Neuronal stem cell (in vitro differentiated cells): Measurements from ENCODE around the gene ITGB5.
A peak's percentile ranks its signal among the peaks of the same experiment; 100 is the strongest.

Experiments used
- DNase-seq: peaks from one replicate; pipeline ENCODE4 v3.0.0-alpha.2; 2013; ENCODE audit warnings: low spot score
- H2AFZ ChIP-seq: one replicate; pipeline ENCODE4 v1.6.1; 2013; ENCODE audit warnings: mild to moderate bottlenecking, low read length, inconsistent platforms
- H2AK5ac ChIP-seq: 2 replicates; pipeline ENCODE4 v1.6.1; 2013; ENCODE audit warnings: low read depth, mild to moderate bottlenecking, inconsistent platforms, low read length, moderate library complexity, mixed read lengths
- H2BK120ac ChIP-seq: 2 replicates; pipeline ENCODE4 v1.6.1; 2013; ENCODE audit warnings: low read depth, mild to moderate bottlenecking, inconsistent platforms, low read length, moderate library complexity, mixed read lengths
- H2BK12ac ChIP-seq: one replicate; pipeline ENCODE4 v1.6.1; 2013; ENCODE audit warnings: low read length, inconsistent platforms
- H2BK15ac ChIP-seq: 2 replicates; pipeline ENCODE4 v1.6.1; 2013; ENCODE audit warnings: mild to moderate bottlenecking, low read length, inconsistent platforms, mixed read lengths
- H2BK5ac ChIP-seq: one replicate; pipeline ENCODE4 v1.6.1; 2013; ENCODE audit warnings: inconsistent platforms, mild to moderate bottlenecking, low read length, moderate library complexity
- H3K14ac ChIP-seq: one replicate; pipeline ENCODE4 v1.6.1; 2013; ENCODE audit warnings: low read length, inconsistent platforms
- H3K18ac ChIP-seq: 2 replicates; pipeline ENCODE4 v1.6.1; 2013; ENCODE audit warnings: low read length, inconsistent platforms
- H3K23ac ChIP-seq: 2 replicates; pipeline ENCODE4 v1.6.1; 2013; ENCODE audit warnings: low read depth, mild to moderate bottlenecking, mixed read lengths, low read length, inconsistent platforms; ENCODE audit not compliant: poor library complexity
- H3K27ac ChIP-seq: replicated peaks from 3 replicates; pipeline ENCODE4 v1.5.1; 2013; ENCODE audit warnings: low read length, inconsistent platforms
- H3K27me3 ChIP-seq, 3 experiments: 2 replicates each; pipeline ENCODE4 v1.6.1; 2013; ENCODE audit warnings: low read length in 3 of 3, mild to moderate bottlenecking in 2 of 3, inconsistent platforms in 1 of 3, low read depth in 1 of 3, mixed read lengths in 1 of 3, moderate library complexity in 1 of 3; ENCODE audit not compliant: control insufficient read depth in 3 of 3, insufficient read depth in 3 of 3
- H3K36me3 ChIP-seq, 2 donors: replicated peaks in 1 of 2; 2 replicates each; pipeline ENCODE4 v1.6.1; 2013; ENCODE audit warnings: low read length in 2 of 2; ENCODE audit not compliant: control insufficient read depth in 2 of 2, insufficient read depth in 2 of 2
- H3K4ac ChIP-seq: 2 replicates; pipeline ENCODE4 v1.6.1; 2013; ENCODE audit warnings: inconsistent platforms, mild to moderate bottlenecking, low read length, moderate library complexity
- H3K4me1 ChIP-seq, 2 donors: 1 replicate in 1 of 2; 2 replicates in 1 of 2; pipeline ENCODE4 v1.6.1; 2013; ENCODE audit warnings: low read length in 2 of 2, low read depth in 1 of 2; ENCODE audit not compliant: control insufficient read depth in 2 of 2, insufficient read depth in 1 of 2
- H3K4me2 ChIP-seq: one replicate; pipeline ENCODE4 v1.6.1; 2013; ENCODE audit warnings: mild to moderate bottlenecking, low read length, inconsistent platforms; ENCODE audit not compliant: insufficient read depth, poor library complexity, severe bottlenecking
- H3K4me3 ChIP-seq, 2 donors: 2 replicates each; pipeline ENCODE4 v1.5.1; 2013; ENCODE audit warnings: low read length in 2 of 2, mild to moderate bottlenecking in 2 of 2, inconsistent platforms in 1 of 2, moderate library complexity in 1 of 2
- H3K79me1 ChIP-seq: one replicate; pipeline ENCODE4 v1.6.1; 2013; ENCODE audit warnings: low read depth, mild to moderate bottlenecking, inconsistent platforms, low read length, moderate library complexity
- H3K9ac ChIP-seq: one replicate; pipeline ENCODE4 v1.6.1; 2013; ENCODE audit warnings: mild to moderate bottlenecking, low read depth, low read length, inconsistent platforms; ENCODE audit not compliant: poor library complexity
- H3K9me3 ChIP-seq, 2 donors: replicated peaks in 1 of 2; 2 replicates each; pipeline versions ENCODE3 to v1.6.1; 2013; ENCODE audit warnings: low read length in 2 of 2, mild to moderate bottlenecking in 2 of 2, inconsistent platforms in 1 of 2, low read depth in 1 of 2, mixed read lengths in 1 of 2, moderate library complexity in 1 of 2; ENCODE audit not compliant: control insufficient read depth in 2 of 2, insufficient read depth in 1 of 2
- H4K8ac ChIP-seq: one replicate; pipeline ENCODE4 v1.6.1; 2013; ENCODE audit warnings: low read depth, mild to moderate bottlenecking, inconsistent platforms, low read length, moderate library complexity
- H4K91ac ChIP-seq: one replicate; pipeline ENCODE4 v1.6.1; 2013; ENCODE audit warnings: low read length, low read depth, mild to moderate bottlenecking, inconsistent platforms; ENCODE audit not compliant: poor library complexity
- WGBS, 2 donors: extraction: QIAGEN DNeasy Blood & Tissue Kit; methylation state at CpG; one replicate each; pipeline ENCODE4 v1.1.7; 2013; ENCODE audit warnings: missing lambda C conversion rate in 2 of 2, mixed read lengths in 1 of 2; ENCODE audit not compliant: insufficient read length in 2 of 2, insufficient replicate concordance in 1 of 2; ENCODE audit errors: extremely low coverage in 2 of 2; 5-methylcytosine and 5-hydroxymethylcytosine counted together

The ITGB5 gene

GRCh38 chr3:124823648-124824047 is 63.5 kb downstream of the ITGB5 start:
- H2BK12ac ChIP-seq = no peak overlapping the region
- H2BK15ac ChIP-seq = no peak overlapping the region
- H2AFZ ChIP-seq = no peak overlapping the region
- no peak overlapping the region for H3K9ac ChIP-seq
- H3K27me3 ChIP-seq = no peaks in the 10 kb centered on the region
- no peak overlapping the region for H3K18ac ChIP-seq
- WGBS, 2 donors = no CpG with 5 or more reads among the region's 2 CpGs
- H3K14ac ChIP-seq = no peak overlapping the region
- no peak overlapping the region for H4K8ac ChIP-seq
- no peak overlapping the region for H2BK120ac ChIP-seq
- H3K4me2 ChIP-seq = no peak overlapping the region
- peaks cover 2% of the 10 kb centered on the region for H3K79me1 ChIP-seq
- no peak overlapping the region for H2BK5ac ChIP-seq
- no peak overlapping the region for H3K23ac ChIP-seq
- H3K36me3 ChIP-seq = peaks cover 0 to 2% of the 10 kb centered on the region in 2 donors
- no peak for DNase-seq
- H4K91ac ChIP-seq = no peak overlapping the region
- no peak overlapping the region for H3K4me3 ChIP-seq
- H2AK5ac ChIP-seq = no peak overlapping the region
- peaks cover 6 to 11% of the 10 kb centered on the region in 2 donors for H3K4me1 ChIP-seq
- no peak overlapping the region for H3K27ac ChIP-seq
- H3K4ac ChIP-seq = no peak overlapping the region
- no peaks in the 10 kb centered on the region for H3K9me3 ChIP-seq

DNA sequence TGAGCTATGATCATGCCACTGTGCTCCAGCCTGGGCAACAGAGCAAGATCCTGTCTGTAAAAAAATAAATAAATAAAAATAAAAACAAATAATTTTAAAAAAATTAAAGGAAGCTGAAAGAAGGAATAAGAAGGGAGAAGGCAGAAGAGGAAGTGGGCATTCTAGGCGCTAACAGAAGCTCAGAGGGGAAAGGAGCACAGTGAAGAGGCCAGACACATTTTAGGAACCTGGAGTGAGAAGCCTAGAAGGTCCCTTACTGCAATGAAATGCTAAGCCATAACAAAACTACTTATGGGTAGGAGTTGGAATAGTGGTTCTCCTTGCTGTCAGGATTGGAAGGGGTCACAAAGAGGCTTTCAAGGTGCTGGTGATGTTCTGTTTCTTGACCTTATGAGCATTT is 64.0 kb downstream of the ITGB5 start:
- Histone ChIP-seq H3K9ac (no peak overlapping the region), H3K4me2 (no peak overlapping the region), H2AK5ac (no peak overlapping the region), H3K27me3 (no peaks in the 10 kb centered on the region), H3K9me3 (no peaks in the 10 kb centered on the region), H2BK12ac (no peak overlapping the region), H3K27ac (no peak overlapping the region), H2BK5ac (no peak overlapping the region), H4K8ac (no peak overlapping the region), H2AFZ (no peak overlapping the region), H2BK15ac (no peak overlapping the region), H3K4ac (no peak overlapping the region), H3K79me1 (peaks cover 2% of the 10 kb centered on the region), H3K23ac (no peak overlapping the region), H2BK120ac (no peak overlapping the region), H3K36me3 (peaks cover 0 to 2% of the 10 kb centered on the region in 2 donors), H3K14ac (no peak overlapping the region), H3K4me1 (peaks cover 6 to 11% of the 10 kb centered on the region in 2 donors), H3K4me3 (no peak overlapping the region), H3K18ac (no peak overlapping the region), H4K91ac (no peak overlapping the region)
- WGBS, 2 donors = no CpG with 5 or more reads among the region's 1 CpG
- DNase-seq = no peak

GRCh38 chr3:124821356-124821755 is 65.8 kb downstream of the ITGB5 start:
- Histone ChIP-seq H3K4me3 (peak overlapping the region in 1 of 2 donors; percentile 34), H4K8ac (no peak overlapping the region), H4K91ac (no peak overlapping the region), H3K18ac (no peak overlapping the region), H2AK5ac (no peak overlapping the region), H3K4me2 (no peak overlapping the region), H2AFZ (no peak overlapping the region), H3K4me1 (peaks cover 0 to 4% of the 10 kb centered on the region in 2 donors), H3K9ac (no peak overlapping the region), H3K27ac (no peak overlapping the region), H3K23ac (no peak overlapping the region), H3K14ac (no peak overlapping the region), H3K27me3 (no peaks in the 10 kb centered on the region), H3K36me3 (peaks cover 0 to 9% of the 10 kb centered on the region in 2 donors), H2BK5ac (no peak overlapping the region), H2BK120ac (no peak overlapping the region), H2BK15ac (no peak overlapping the region), H2BK12ac (no peak overlapping the region), H3K79me1 (peaks cover 2% of the 10 kb centered on the region), H3K4ac (no peak overlapping the region), H3K9me3 (no peaks in the 10 kb centered on the region)
- no CpG with 5 or more reads among the region's 6 CpGs for WGBS, 2 donors
- no peak for DNase-seq

DNA sequence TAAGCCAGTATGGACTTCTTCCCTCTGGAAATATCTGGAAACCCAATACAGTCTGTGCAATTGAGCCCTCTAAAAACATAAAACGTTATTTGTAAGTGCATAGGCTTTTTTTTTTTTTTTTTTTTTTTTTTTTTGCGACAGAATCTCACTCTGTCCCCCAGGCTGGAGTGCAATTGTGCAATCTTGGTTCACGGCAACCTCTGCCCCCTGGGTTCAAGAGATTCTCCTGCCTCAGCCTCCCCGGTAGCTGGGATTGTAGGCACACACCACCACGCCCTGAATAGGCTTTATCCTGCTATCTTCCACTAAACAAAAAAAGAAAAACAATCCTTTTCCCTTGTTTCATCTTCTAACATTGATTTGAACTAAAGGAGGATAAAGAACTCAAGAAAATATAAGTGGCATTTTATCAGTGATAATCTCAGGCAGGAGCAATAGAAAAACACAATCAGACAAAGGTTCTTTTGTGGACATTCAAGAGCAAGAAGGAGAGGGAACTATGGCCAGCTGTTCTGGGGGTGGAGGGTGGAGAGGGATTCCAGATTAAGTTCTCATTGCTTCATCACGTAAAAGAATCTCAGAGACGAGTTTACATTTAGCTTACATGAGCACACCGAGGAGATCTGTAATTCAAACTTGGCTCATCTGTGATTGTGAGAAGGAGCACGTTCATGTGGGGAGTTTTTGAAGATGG is 68.6 kb downstream of the ITGB5 start:
- H2AFZ ChIP-seq = no peak overlapping the region
- peaks cover 0 to 15% of the 10 kb centered on the region in 2 donors for H3K36me3 ChIP-seq
- H3K4ac ChIP-seq = no peak overlapping the region
- no CpG with 5 or more reads among the region's 9 CpGs for WGBS, 2 donors
- no peak overlapping the region for H3K18ac ChIP-seq
- H3K4me2 ChIP-seq = no peak overlapping the region
- H2BK120ac ChIP-seq = no peak overlapping the region
- H3K23ac ChIP-seq = no peak overlapping the region
- no peaks in the 10 kb centered on the region for H3K9me3 ChIP-seq
- no peak overlapping the region for H3K4me3 ChIP-seq
- H4K8ac ChIP-seq = no peak overlapping the region
- H3K4me1 ChIP-seq = peaks cover 3 to 6% of the 10 kb centered on the region in 2 donors
- no peaks in the 10 kb centered on the region for H3K27me3 ChIP-seq
- peaks cover 2% of the 10 kb centered on the region for H3K79me1 ChIP-seq
- H2AK5ac ChIP-seq = no peak overlapping the region
- H2BK15ac ChIP-seq = no peak overlapping the region
- H3K9ac ChIP-seq = no peak overlapping the region
- H2BK5ac ChIP-seq = no peak overlapping the region
- H3K27ac ChIP-seq = no peak overlapping the region
- H3K14ac ChIP-seq = no peak overlapping the region
- no peak overlapping the region for H4K91ac ChIP-seq
- DNase-seq = no peak
- H2BK12ac ChIP-seq = no peak overlapping the region
